GM19193 (cell line): Measurements from ENCODE around the gene SCN1B.
A peak's percentile ranks its signal among the peaks of the same experiment; 100 is the strongest.

ENCODE experiments used
- POLR2A ChIP-seq: IDR thresholded peaks from 4 replicates; pipeline ENCODE4 v1.6.1; 2011; ENCODE audit not compliant: insufficient read depth, insufficient read length; ENCODE audit errors: extremely low read depth

The SCN1B gene

GRCh38 chr19:35011737-35012682 lies 18.3 kb upstream of the SCN1B start:
- no peak for TF ChIP-seq POLR2A

- peak; percentile 17 for TF ChIP-seq POLR2A
Measured at GRCh38 chr19:35013041-35013819, 17.0 kb upstream of the SCN1B start.

- TF ChIP-seq POLR2A = no peak
Measured at GRCh38 chr19:35013820-35014754, 16.2 kb upstream of the SCN1B start.

GRCh38 chr19:35015270-35015953 lies 14.9 kb upstream of the SCN1B start:
- no peak for TF ChIP-seq POLR2A

GRCh38 chr19:35015954-35016351 lies 14.3 kb upstream of the SCN1B start:
- no peak for TF ChIP-seq POLR2A

GRCh38 chr19:35017507-35017906 lies 12.8 kb upstream of the SCN1B start:
- TF ChIP-seq POLR2A = no peak

- TF ChIP-seq POLR2A = no peak
Measured at GRCh38 chr19:35018379-35018778, 11.9 kb upstream of the SCN1B start.

- no peak for TF ChIP-seq POLR2A
Measured at GRCh38 chr19:35019144-35019543, 11.1 kb upstream of the SCN1B start.

- TF ChIP-seq POLR2A = no peak
Measured at GRCh38 chr19:35021016-35021415, 9.3 kb upstream of the SCN1B start.

- TF ChIP-seq POLR2A = no peak
Measured at GRCh38 chr19:35021596-35021995, 8.7 kb upstream of the SCN1B start.

- no peak for TF ChIP-seq POLR2A
Measured at GRCh38 chr19:35022460-35022859, 7.8 kb upstream of the SCN1B start.

GRCh38 chr19:35023428-35023827 lies 6.8 kb upstream of the SCN1B start:
- no peak for TF ChIP-seq POLR2A

GRCh38 chr19:35024095-35024494 lies 6.2 kb upstream of the SCN1B start:
- TF ChIP-seq POLR2A = no peak

GRCh38 chr19:35025969-35026368 lies 4.3 kb upstream of the SCN1B start:
- TF ChIP-seq POLR2A = no peak
